ENCODE results near the gene RAG1.

- TF ChIP-seq CTCF (IDR thresholded peaks at IDR 0.05; ENCODE audit: low read length) (no peak), EZH2 (IDR thresholded peaks at IDR 0.05; ENCODE audit: borderline replicate concordance, low read length) (no peak)
Measured at GRCh38 chr11:36558571-36559413, 9.0 kb upstream of the RAG1 start.

Data from OCI-LY1 (cell line).